SKM-1 (cell line): ENCODE measurements around the gene ANKS1B.

Experiments
- DNase-seq: peaks from one replicate; lab custom pipeline; 2025; ENCODE audit not compliant: unreplicated experiment; lab: John Stamatoyannopoulos, UW

Gene ANKS1B

GRCh38 chr12:99140017-99140720, 844.6 kb downstream of the ANKS1B start:
- DNase-seq = no peak

GRCh38 chr12:99138393-99138792, 846.3 kb downstream of the ANKS1B start:
- DNase-seq = no peak

DNA sequence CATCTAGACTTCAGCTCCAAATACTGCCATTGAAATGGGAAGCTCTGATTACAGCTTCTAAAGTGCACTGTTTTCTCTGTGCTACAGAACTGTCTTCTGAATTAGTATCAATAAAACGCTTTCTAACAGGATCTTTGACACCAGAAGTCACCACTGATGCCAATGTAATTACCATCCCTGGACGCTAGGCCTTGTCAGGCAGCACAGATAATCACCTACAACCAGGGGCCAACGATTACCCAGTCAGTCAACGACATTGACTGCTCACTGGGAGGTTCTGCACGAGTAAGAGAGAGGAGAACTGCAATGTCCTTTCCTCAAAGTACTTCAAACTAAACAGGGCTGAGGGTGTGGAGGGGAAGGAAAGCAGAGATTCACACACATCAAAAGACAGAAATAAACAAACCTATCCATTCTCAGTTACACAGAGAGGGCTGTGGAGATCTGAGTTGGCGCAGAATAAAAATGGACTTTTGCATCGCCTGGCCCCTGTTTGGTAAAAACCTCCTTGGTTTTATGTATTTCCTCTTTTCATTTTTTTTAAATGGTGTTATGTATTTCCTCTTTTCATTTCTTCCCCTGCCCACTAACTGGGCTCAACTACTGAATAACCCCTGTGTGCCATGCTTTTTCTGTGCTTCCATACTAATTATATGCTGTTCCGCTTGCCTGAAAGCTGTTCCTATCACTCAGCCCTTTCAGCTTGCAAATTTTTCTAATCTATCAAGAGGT, 847.4 kb downstream of the ANKS1B start:
- DNase-seq = no peak

- DNase-seq = no peak
Measured at GRCh38 chr12:99136516-99136915, 848.2 kb downstream of the ANKS1B start.

- no peak for DNase-seq
Measured at GRCh38 chr12:99135376-99135775, 849.4 kb downstream of the ANKS1B start.

DNA sequence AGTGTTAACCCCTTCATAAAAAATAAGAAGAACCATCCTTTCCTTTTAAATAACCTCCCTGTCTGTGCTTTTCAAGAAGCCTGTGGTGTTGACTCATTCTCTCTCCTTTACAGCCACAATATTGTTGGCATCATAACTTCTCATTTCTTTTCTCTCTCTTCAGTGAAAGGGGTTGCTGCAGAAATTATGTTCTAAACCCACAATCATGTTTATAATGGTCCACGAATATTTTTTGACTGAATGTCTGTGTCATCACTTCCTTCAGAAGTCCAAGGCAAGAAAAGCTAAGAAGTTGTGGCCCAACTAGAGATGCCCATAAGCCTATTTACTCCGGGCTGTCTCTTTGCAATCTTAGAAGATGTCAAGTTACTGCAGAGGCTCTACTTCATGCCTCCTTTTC, 851.3 kb downstream of the ANKS1B start:
- no peak for DNase-seq

DNA sequence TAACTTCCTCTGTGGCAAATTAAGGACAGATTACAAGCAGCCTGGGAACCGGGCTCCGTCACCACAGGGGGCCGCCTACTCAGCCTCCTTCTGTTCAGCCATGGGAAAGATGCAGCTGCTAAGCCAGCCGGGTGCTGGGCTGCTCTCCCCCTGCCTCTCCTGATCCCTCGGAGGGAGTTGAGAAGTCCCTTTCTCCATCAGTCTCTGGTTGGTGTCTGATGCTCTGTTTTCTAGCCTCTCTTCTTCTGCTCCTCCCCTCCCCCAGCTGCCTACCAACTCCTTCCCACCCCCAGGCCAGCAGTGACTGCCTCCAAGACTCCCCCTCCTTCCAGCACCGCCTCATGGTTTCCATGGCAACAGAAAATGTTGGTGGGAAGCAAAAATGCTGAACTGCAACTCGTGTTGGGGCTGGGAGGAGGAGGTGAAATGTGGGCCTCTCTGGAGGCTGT, 853.0 kb downstream of the ANKS1B start:
- DNase-seq = no peak

- DNase-seq = no peak
Measured at GRCh38 chr12:99130808-99131553, 853.8 kb downstream of the ANKS1B start.

DNA sequence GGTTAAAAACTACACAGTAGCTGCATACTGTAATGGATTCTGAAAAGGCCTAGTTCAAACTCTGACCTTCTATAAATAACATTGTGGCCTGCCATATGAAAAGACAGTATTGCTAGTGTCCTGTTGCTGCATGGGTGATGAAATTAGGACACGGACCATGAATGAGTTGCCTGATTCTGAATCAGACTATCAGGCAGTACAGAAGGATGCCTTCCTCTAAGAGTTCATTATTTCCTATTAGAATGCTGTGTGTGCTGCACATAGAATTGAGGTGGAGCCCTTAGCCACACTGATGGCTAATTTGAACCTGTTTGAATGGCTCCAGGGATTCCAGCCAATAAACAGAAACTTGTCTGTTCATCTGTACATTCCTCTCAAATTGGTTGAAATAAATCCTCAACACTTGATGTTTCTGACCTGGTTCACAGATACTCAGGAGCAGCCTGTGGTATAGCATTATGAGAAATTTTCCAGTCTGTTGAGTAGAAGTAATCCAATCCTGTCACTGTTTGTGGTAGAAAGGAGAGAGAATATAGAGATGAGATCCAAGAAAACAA, 856.4 kb downstream of the ANKS1B start:
- no peak for DNase-seq

DNA sequence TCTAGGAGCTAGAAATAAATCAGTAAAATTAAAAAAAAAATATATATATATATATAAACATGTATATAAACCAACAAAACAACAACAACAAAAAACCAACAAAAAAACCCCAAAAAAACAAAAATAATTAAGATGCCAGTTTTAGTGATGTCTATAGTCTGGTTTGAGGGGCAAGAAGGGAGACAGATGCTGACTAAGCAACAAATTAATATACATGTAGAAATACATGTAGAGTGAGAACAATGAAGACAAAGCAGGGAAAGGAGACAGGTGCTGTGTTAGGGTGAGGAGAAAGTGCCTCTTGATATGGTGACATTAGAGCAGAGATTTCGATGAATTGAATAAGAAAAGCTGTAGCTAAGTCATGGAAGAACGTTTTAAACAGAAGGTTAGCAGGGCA, 861.8 kb downstream of the ANKS1B start:
- DNase-seq = no peak

DNA sequence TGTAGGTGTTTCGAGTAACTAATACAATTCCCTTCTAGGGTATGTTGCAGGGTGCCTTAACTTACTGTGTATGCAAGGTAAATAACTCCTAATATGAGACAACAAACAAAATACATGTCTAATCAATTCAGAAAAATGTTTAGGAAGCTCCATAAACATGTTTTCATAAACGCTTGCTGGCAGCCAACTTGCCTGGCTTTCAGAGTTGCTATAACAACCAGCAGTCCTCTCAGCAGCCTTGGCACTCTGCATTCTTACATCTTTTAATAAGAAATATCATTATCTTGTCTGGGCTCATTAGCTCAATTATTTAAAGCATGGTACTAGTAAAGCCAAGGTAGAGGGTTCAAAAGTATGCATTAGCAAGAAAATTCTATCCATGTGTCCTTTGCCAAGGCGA, 862.2 kb downstream of the ANKS1B start:
- no peak for DNase-seq

DNA sequence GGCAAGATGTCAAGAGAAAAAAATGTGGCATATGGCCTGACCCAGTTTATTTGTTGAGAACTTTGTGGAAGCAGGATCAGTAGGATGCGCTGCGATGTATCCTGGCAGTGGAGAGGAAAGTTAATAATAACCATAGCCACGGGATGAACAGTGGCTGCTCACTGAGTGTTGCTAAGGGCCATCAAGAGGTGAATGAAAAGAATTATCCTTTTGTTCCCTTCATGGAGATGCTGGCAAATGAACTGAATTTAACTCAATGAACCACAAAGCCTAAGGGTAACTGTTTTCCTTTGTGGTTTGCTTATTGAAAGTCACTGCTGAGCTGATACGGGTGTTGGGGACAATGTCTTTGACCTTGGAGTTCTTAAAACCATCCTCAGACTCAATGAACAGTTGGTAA, 863.2 kb downstream of the ANKS1B start:
- DNase-seq = no peak

DNA sequence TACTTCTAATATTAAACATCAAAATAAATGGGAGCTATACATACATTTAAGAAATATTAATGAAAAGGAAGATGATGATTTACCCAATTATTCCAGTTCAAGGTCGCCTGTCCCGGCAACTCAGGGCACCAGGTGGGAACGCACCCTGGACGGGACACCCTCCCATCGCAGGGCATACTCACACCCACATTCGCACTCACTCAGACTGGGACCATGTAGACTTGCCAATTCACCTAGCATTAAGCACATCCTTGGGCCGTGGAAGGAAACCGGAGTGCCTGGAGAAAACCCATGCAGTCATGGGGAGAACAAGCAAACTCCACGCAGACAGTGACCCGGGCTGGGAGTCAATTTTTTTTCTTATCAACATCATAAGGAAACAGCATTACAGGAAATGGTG, 864.8 kb downstream of the ANKS1B start:
- no peak for DNase-seq

DNA sequence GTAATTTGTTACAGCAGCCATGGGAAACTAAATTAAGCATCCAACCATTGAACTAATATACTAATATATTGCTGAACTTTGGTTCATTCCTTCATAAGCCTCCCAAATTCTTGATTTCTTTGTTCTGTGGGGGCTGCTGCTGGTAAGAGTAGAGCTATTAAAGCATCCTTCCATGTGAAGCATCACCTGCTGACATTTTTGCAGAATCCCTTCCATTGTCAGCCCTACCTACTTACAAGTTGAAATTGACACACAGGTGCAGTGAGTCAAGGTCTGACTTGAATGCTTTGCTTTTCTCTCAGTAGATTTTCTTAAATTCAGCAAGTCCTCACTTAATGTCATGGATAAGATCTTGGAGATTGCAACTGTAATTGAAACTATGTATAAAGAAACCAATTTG, 865.3 kb downstream of the ANKS1B start:
- DNase-seq = no peak

DNA sequence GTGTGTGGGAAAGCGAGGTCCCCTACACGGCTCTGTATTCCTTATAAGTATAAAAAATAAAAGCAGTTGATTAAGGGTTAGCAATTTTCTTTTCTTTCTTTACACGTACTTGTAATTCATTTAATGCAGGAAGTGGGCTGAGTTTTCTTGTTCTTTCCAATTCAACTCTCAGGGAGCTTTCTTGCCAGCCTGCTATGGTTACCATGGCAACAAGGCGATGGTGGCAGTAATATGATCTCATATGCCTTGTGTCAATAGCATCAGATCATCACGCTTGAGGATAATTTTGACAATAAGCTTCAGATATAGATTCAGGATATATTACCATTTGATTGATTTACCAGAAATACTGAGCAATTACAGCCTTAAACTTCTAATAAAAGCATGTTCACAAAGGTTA, 873.1 kb downstream of the ANKS1B start:
- DNase-seq = no peak

GRCh38 chr12:99110868-99111267, 873.9 kb downstream of the ANKS1B start:
- no peak for DNase-seq

- no peak for DNase-seq
Measured at GRCh38 chr12:99110212-99110611, 874.5 kb downstream of the ANKS1B start.

GRCh38 chr12:99108924-99109323, 875.8 kb downstream of the ANKS1B start:
- no peak for DNase-seq

DNA sequence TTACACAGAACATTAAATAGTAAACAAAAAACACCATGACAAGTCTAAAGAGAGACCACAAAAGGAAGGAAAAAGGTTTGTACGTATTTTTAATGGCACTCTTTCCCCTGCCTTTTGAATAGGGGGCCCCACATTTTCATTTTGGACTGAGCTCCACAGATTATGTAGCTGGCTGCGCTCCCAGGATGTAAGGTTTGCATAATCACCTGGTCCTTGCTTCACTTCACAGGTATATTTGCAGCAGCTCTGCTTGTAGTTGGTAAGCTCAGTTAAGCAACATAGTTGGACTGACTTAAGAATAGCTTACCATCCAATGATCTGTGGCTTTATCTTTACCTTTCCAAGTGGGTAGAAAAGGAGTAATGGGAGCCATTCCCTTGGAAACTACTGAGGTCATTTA, 885.0 kb downstream of the ANKS1B start:
- DNase-seq = no peak

- DNase-seq = no peak
Measured at GRCh38 chr12:99097171-99097570, 887.6 kb downstream of the ANKS1B start.

GRCh38 chr12:99093166-99093565, 891.6 kb downstream of the ANKS1B start:
- no peak for DNase-seq
